H9 (cell line): ENCODE data around the gene SERTAD1. TPM values are rescaled to one million over a fixed set of nuclear protein-coding genes. Genes with fewer than 3 reads are reported as not detected.
A peak's percentile ranks its signal among the peaks of the same experiment; 100 is the strongest.

Experiments used
- DNase-seq: peaks from one replicate; pipeline ENCODE4 v3.0.0-alpha.2; 2017
- H2AFZ ChIP-seq: one replicate; pipeline ENCODE4 v1.6.1; 2013; ENCODE audit warnings: mild to moderate bottlenecking, low read length, control low read depth, moderate library complexity
- H2AK5ac ChIP-seq: 2 replicates; pipeline ENCODE4 v1.6.1; 2013; ENCODE audit warnings: low read length, control low read depth, mixed read lengths; ENCODE audit not compliant: insufficient read length
- H2BK120ac ChIP-seq: one replicate; pipeline ENCODE4 v1.6.1; 2013; ENCODE audit warnings: low read depth, mild to moderate bottlenecking, low read length, control low read depth, inconsistent platforms; ENCODE audit not compliant: poor library complexity, severe bottlenecking
- H2BK12ac ChIP-seq: 2 replicates; pipeline ENCODE4 v1.6.1; 2013; ENCODE audit warnings: low read length, control low read depth, mixed read lengths, low read depth; ENCODE audit not compliant: insufficient read length
- H2BK15ac ChIP-seq: 2 replicates; pipeline ENCODE4 v1.6.1; 2013; ENCODE audit warnings: low read depth, low read length, control low read depth
- H2BK20ac ChIP-seq: one replicate; pipeline ENCODE4 v1.6.1; 2013; ENCODE audit warnings: low read depth, mild to moderate bottlenecking, low read length, control low read depth, inconsistent platforms; ENCODE audit not compliant: poor library complexity, severe bottlenecking
- H2BK5ac ChIP-seq: 2 replicates; pipeline ENCODE4 v1.6.1; 2013; ENCODE audit warnings: low read length, control low read depth, mixed read lengths; ENCODE audit not compliant: insufficient read length
- H3K14ac ChIP-seq: 2 replicates; pipeline ENCODE4 v1.6.1; 2013; ENCODE audit warnings: low read length, control low read depth; ENCODE audit not compliant: insufficient read depth
- H3K18ac ChIP-seq: 2 replicates; pipeline ENCODE4 v1.6.1; 2013; ENCODE audit warnings: low read depth, mild to moderate bottlenecking, mixed read lengths, low read length, control low read depth; ENCODE audit not compliant: insufficient read length
- H3K23ac ChIP-seq: 2 replicates; pipeline ENCODE4 v1.6.1; 2013; ENCODE audit warnings: low read length, control low read depth, mixed read lengths, low read depth; ENCODE audit not compliant: insufficient read length
- H3K23me2 ChIP-seq: 2 replicates; pipeline ENCODE4 v1.6.1; 2013; ENCODE audit warnings: low read depth, mild to moderate bottlenecking, mixed read lengths, low read length, control low read depth; ENCODE audit not compliant: insufficient read length, poor library complexity, severe bottlenecking
- H3K27ac ChIP-seq: 2 replicates; pipeline ENCODE4 v1.5.1; 2013; ENCODE audit warnings: low read length, control low read depth, mixed read lengths, low read depth; ENCODE audit not compliant: insufficient read length
- H3K27me3 ChIP-seq: 2 replicates; pipeline ENCODE4 v1.6.1; 2013; ENCODE audit warnings: low read length, control low read depth, inconsistent platforms; ENCODE audit not compliant: insufficient read depth
- H3K4ac ChIP-seq: 2 replicates; pipeline ENCODE4 v1.6.1; 2013; ENCODE audit warnings: low read depth, mild to moderate bottlenecking, control low read depth, inconsistent platforms, low read length, moderate library complexity
- H3K4me1 ChIP-seq: 2 replicates; pipeline ENCODE4 v1.6.1; 2013; ENCODE audit warnings: low read length, control low read depth, inconsistent platforms; ENCODE audit not compliant: insufficient read depth
- H3K4me2 ChIP-seq: 2 replicates; pipeline ENCODE4 v1.6.1; 2013; ENCODE audit warnings: low read length, control low read depth, mixed read lengths; ENCODE audit not compliant: insufficient read length, insufficient read depth
- H3K56ac ChIP-seq: 2 replicates; pipeline ENCODE4 v1.6.1; 2013; ENCODE audit warnings: low read depth, mild to moderate bottlenecking, mixed read lengths, low read length, control low read depth; ENCODE audit not compliant: insufficient read length
- H3K79me1 ChIP-seq: 2 replicates; pipeline ENCODE4 v1.6.1; 2013; ENCODE audit warnings: low read depth, mild to moderate bottlenecking, moderate library complexity, low read length, control low read depth, inconsistent platforms; ENCODE audit not compliant: insufficient read depth, poor library complexity, severe bottlenecking
- H3K79me2 ChIP-seq: 2 replicates; pipeline ENCODE4 v1.6.1; 2013; ENCODE audit warnings: low read length, control low read depth, inconsistent platforms; ENCODE audit not compliant: insufficient read depth
- H3K9ac ChIP-seq: 2 replicates; pipeline ENCODE4 v1.6.1; 2013; ENCODE audit warnings: low read length, control low read depth, mixed read lengths; ENCODE audit not compliant: insufficient read length; ENCODE audit errors: extremely low read depth
- H3K9me3 ChIP-seq: one replicate; pipeline ENCODE4 v1.6.1; 2013; ENCODE audit warnings: low read depth, low read length, inconsistent platforms; ENCODE audit not compliant: control insufficient read depth
- H3T11ph ChIP-seq: one replicate; pipeline ENCODE4 v1.6.1; 2013; ENCODE audit warnings: mild to moderate bottlenecking, low read length, control low read depth, inconsistent platforms
- H4K20me1 ChIP-seq: one replicate; pipeline ENCODE4 v1.6.1; 2013; ENCODE audit not compliant: control insufficient read depth, insufficient read length, insufficient read depth
- H4K5ac ChIP-seq: 2 replicates; pipeline ENCODE4 v1.6.1; 2013; ENCODE audit warnings: low read depth, mild to moderate bottlenecking, mixed read lengths, low read length, control low read depth; ENCODE audit not compliant: insufficient read length
- H4K8ac ChIP-seq: replicated peaks from 2 replicates; pipeline ENCODE4 v1.6.1; 2013; ENCODE audit warnings: low read length, control low read depth, mixed read lengths, low read depth; ENCODE audit not compliant: insufficient read length
- H4K91ac ChIP-seq: 2 replicates; pipeline ENCODE4 v1.6.1; 2013; ENCODE audit warnings: low read depth, mild to moderate bottlenecking, moderate library complexity, mixed read lengths, low read length, control low read depth; ENCODE audit not compliant: insufficient read length
- H3K27ac Mint-ChIP-seq, 3 experiments: 2 replicates in 2 of 3; 3 replicates in 1 of 3; pipeline ENCODE4 v1.8.0; 2020 to 2021; ENCODE audit warnings: mixed read lengths in 3 of 3, mild to moderate bottlenecking in 1 of 3, moderate library complexity in 1 of 3
- H3K27me3 Mint-ChIP-seq: 2 replicates; pipeline ENCODE4 v1.8.0; 2021; ENCODE audit warnings: low read depth, mild to moderate bottlenecking, moderate library complexity, mixed read lengths
- H3K36me3 Mint-ChIP-seq, 3 experiments: 2 replicates in 2 of 3; 3 replicates in 1 of 3; pipeline ENCODE4 v1.8.0; 2020 to 2021; ENCODE audit warnings: low read depth in 3 of 3, mixed read lengths in 3 of 3; ENCODE audit not compliant: insufficient read depth in 1 of 3
- H3K4me1 Mint-ChIP-seq, 2 experiments: 2 replicates each; pipeline ENCODE4 v1.8.0; 2020; ENCODE audit warnings: mixed read lengths in 2 of 2
- H3K4me3 Mint-ChIP-seq, 2 experiments: 2 replicates in 1 of 2; 3 replicates in 1 of 2; pipeline ENCODE4 v1.8.0; 2020 to 2021; ENCODE audit warnings: mild to moderate bottlenecking in 2 of 2, mixed read lengths in 2 of 2, moderate library complexity in 1 of 2
- H3K9me3 Mint-ChIP-seq, 2 experiments: 2 replicates in 1 of 2; 3 replicates in 1 of 2; pipeline ENCODE4 v1.8.0; 2020; ENCODE audit warnings: mild to moderate bottlenecking in 2 of 2, mixed read lengths in 2 of 2, moderate library complexity in 1 of 2
- WGBS: extraction: QIAGEN DNeasy Blood & Tissue Kit; methylation state at CpG from one replicate; pipeline ENCODE4 v1.1.7; 2013; ENCODE audit warnings: missing lambda C conversion rate, low lambda C conversion rate, mixed read lengths; ENCODE audit not compliant: insufficient read length; ENCODE audit errors: extremely low coverage; 5-methylcytosine and 5-hydroxymethylcytosine counted together
- total RNA-seq: library from RNA; stranded (reverse); gene quantifications from 2 replicates; pipeline ENCODE4 v1.2.1, GENCODE V29; 2021
- TF ChIP-seq, protein P1 (sequence below): fragments of 200-600 bp; sonication (generic); conservative IDR thresholded peaks from 3 replicates; pipeline ENCODE4 v1.8.0; 2021; ENCODE audit warnings: antibody characterized with exemption, mild to moderate bottlenecking

SERTAD1 gene
- total RNA-seq, 1 experiment from 2014 or later = 7.9 TPM

DNA sequence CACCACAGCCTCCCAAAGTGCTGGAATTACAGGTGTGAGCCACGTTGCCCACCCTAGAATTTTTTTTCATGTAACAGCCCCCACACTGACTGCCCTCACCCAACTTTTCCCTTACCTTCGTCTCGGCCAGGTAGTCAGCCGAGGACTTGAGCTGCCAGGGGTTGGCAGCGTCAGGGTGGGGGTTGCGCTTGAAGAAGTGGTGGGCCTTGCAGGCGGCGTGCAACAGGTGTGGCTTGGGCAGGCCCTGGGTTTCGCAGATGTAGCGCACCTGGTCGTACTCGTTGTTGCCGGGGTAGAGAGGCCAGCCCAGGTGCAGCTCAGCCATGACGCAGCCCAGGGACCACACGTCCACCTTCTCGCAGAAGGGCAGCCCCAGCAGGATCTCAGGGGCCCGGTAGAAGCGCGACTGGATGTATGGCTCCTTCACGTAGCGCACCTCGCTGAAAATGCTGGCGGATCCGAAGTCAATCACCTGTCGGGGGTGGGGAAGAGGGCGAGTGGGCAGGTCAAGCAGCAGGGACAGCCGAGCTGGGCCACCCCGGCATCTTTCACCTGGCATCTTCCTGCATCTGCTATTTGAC, 42.0 kb downstream of the SERTAD1 start:
- Histone ChIP-seq H2BK5ac (no peak overlapping the region), H3K14ac (no peak overlapping the region), H3K9ac (no peak overlapping the region), H2AK5ac (no peak overlapping the region), H3K27me3 (no peaks in the 10 kb centered on the region), H2BK20ac (no peak overlapping the region), H2AFZ (no peak overlapping the region), H3T11ph (no peak overlapping the region), H3K9me3 (no peaks in the 10 kb centered on the region), H4K5ac (no peak overlapping the region), H3K4me2 (no peak overlapping the region), H4K91ac (no peak overlapping the region), H3K4me1 (no peaks in the 10 kb centered on the region), H3K4ac (no peak overlapping the region), H2BK15ac (no peak overlapping the region), H3K27ac (no peak overlapping the region), H3K23me2 (no peaks in the 10 kb centered on the region), H3K23ac (no peak overlapping the region), H4K8ac (no peak overlapping the region), H3K56ac (no peak overlapping the region), H3K79me2 (no peaks in the 10 kb centered on the region), H2BK120ac (no peak overlapping the region), H2BK12ac (no peak overlapping the region), H4K20me1 (peaks cover 2% of the 10 kb centered on the region), H3K79me1 (no peaks in the 10 kb centered on the region), H3K18ac (no peak overlapping the region)
- Mint-ChIP-seq H3K27ac (peak overlapping the region; percentile 7 to 92 (median 34); a peak in 4 of 7 replicates), H3K27me3 (peaks cover 10% of the 10 kb centered on the region; the same call in 1 of the 2 replicates), H3K36me3 (peaks cover 0 to 7% (median 0%) of the 10 kb centered on the region in 3 experiments; a peak in 2 of 7 replicates), H3K9me3 (no peaks in the 10 kb centered on the region), H3K4me1 (peaks cover 4 to 7% of the 10 kb centered on the region in 2 experiments), H3K4me3 (no peak overlapping the region)
- DNase-seq = no peak
- TF ChIP-seq, protein P1, sequence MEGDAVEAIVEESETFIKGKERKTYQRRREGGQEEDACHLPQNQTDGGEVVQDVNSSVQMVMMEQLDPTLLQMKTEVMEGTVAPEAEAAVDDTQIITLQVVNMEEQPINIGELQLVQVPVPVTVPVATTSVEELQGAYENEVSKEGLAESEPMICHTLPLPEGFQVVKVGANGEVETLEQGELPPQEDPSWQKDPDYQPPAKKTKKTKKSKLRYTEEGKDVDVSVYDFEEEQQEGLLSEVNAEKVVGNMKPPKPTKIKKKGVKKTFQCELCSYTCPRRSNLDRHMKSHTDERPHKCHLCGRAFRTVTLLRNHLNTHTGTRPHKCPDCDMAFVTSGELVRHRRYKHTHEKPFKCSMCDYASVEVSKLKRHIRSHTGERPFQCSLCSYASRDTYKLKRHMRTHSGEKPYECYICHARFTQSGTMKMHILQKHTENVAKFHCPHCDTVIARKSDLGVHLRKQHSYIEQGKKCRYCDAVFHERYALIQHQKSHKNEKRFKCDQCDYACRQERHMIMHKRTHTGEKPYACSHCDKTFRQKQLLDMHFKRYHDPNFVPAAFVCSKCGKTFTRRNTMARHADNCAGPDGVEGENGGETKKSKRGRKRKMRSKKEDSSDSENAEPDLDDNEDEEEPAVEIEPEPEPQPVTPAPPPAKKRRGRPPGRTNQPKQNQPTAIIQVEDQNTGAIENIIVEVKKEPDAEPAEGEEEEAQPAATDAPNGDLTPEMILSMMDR = no peak
- WGBS = no CpG with 5 or more reads among the region's 28 CpGs
